Neural progenitor cell (in vitro differentiated cells): ENCODE data around the gene ATXN1.

Experiments used
- EZH2 ChIP-seq: fragments of 200-600 bp; sonication (generic); IDR thresholded peaks from 2 replicates; pipeline ENCODE4 v1.6.1; 2017; ENCODE audit warnings: antibody characterized with exemption, mild to moderate bottlenecking, moderate library complexity
- TF ChIP-seq, protein P1 (sequence below): fragments of 200-600 bp; sonication (generic); IDR thresholded peaks from 2 replicates; pipeline ENCODE4 v1.5.1; 2017; ENCODE audit warnings: antibody characterized with exemption, mild to moderate bottlenecking

DNA sequence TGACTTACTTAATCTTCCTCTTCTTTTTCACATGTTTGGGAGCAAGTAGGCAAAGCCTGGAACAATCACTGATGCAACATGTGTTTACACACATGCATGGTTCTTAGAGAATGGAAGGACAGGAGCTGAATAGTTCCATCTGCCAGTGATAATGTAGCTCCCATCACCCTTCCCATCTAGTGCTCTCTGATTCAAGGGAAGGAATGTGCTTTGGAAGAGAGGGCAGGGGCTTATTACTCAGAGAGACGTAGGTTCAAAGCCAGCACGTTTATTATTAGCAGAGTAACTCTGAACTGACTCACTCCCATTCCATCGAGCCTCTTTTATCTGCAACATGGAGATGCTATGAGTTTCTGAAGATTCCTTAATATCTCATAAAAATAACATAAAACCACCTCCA lies 311.0 kb downstream of the ATXN1 start:
- no peak for TF ChIP-seq EZH2
- TF ChIP-seq, protein P1, sequence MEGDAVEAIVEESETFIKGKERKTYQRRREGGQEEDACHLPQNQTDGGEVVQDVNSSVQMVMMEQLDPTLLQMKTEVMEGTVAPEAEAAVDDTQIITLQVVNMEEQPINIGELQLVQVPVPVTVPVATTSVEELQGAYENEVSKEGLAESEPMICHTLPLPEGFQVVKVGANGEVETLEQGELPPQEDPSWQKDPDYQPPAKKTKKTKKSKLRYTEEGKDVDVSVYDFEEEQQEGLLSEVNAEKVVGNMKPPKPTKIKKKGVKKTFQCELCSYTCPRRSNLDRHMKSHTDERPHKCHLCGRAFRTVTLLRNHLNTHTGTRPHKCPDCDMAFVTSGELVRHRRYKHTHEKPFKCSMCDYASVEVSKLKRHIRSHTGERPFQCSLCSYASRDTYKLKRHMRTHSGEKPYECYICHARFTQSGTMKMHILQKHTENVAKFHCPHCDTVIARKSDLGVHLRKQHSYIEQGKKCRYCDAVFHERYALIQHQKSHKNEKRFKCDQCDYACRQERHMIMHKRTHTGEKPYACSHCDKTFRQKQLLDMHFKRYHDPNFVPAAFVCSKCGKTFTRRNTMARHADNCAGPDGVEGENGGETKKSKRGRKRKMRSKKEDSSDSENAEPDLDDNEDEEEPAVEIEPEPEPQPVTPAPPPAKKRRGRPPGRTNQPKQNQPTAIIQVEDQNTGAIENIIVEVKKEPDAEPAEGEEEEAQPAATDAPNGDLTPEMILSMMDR: no peak
